ENCODE results near the gene RETREG3. TPM values are rescaled to one million over a fixed set of nuclear protein-coding genes. Genes with fewer than 3 reads are reported as not detected.
A peak's percentile ranks its signal among the peaks of the same experiment; 100 is the strongest.

RETREG3 gene
- polyA plus RNA-seq, 1 of the 3 experiments (the other 2 are of a cell fraction): 13.3 TPM

DNA sequence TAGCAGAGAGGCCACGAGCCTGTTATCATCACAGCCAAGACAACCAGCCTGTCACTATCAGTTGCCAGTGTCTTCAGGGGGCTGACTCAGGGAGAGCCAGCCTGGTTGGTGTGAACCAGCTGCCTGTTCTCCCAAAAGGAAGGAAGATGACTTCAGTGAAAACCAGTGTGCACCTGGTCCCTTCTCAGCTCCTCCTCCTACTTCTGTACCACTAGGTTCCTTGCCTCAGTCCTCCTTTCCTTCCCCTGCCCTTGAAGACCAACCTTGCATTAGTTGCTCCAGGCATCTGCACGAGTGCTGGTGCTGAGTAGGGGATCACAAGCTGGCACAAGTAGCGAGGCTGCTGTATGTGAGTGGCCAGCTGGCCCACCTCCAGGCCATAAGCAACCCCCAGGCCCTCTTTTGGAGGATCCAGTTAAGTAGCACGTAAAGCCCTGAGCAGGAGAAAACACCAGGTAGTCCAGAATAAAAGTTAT is 8.8 kb upstream of the RETREG3 start:
- H3K9me3 ChIP-seq: no peaks in the 10 kb centered on the region
- no peaks in the 10 kb centered on the region for H3K27me3 ChIP-seq (ENCODE audit: insufficient read depth)
- H3K79me2 ChIP-seq (ENCODE audit: insufficient read depth): no peaks in the 10 kb centered on the region
- H4K20me1 ChIP-seq (ENCODE audit: insufficient read depth): no peaks in the 10 kb centered on the region
- peaks cover 0 to 16% of the 10 kb centered on the region in 2 experiments; a peak in 1 of 4 replicates for H3K4me1 ChIP-seq (ENCODE audit: control insufficient read depth in 1 of 2, insufficient read depth in 2 of 2, low read depth in 1 of 2, low read length in 1 of 2)
- peak overlapping the region in 1 of 2 experiments; percentile 71; a peak in 2 of 4 replicates for H3K27ac ChIP-seq (ENCODE audit: low read depth in 2 of 2, low read length in 1 of 2)
- TF ChIP-seq GABPA (IDR thresholded peaks at IDR 0.05; ENCODE audit: low read depth): no peak
- TF ChIP-seq TEAD4 (IDR thresholded peaks at IDR 0.05; ENCODE audit: borderline replicate concordance, insufficient read depth): no peak
- no peak for TF ChIP-seq EZH2phosphoT487 (IDR thresholded peaks at IDR 0.05; ENCODE audit: borderline replicate concordance, low read depth)
- TF ChIP-seq RAD21 (IDR thresholded peaks at IDR 0.05; ENCODE audit: low read length): no peak
- TF ChIP-seq RFX5 (IDR thresholded peaks at IDR 0.05; ENCODE audit: low read length): no peak
- no peak for TF ChIP-seq FOXM1 (IDR thresholded peaks at IDR 0.05; ENCODE audit: low read depth)
- TF ChIP-seq MAX (IDR thresholded peaks at IDR 0.05; ENCODE audit: low read depth): no peak
- TF ChIP-seq NFIC (IDR thresholded peaks at IDR 0.05; ENCODE audit: borderline replicate concordance): no peak
- TF ChIP-seq TAF1 (IDR thresholded peaks at IDR 0.05; ENCODE audit: borderline replicate concordance, low read depth, low read length): no peak
- no peak for TF ChIP-seq USF1 (IDR thresholded peaks at IDR 0.05; ENCODE audit: borderline replicate concordance, low read depth)
- TF ChIP-seq, protein P1, sequence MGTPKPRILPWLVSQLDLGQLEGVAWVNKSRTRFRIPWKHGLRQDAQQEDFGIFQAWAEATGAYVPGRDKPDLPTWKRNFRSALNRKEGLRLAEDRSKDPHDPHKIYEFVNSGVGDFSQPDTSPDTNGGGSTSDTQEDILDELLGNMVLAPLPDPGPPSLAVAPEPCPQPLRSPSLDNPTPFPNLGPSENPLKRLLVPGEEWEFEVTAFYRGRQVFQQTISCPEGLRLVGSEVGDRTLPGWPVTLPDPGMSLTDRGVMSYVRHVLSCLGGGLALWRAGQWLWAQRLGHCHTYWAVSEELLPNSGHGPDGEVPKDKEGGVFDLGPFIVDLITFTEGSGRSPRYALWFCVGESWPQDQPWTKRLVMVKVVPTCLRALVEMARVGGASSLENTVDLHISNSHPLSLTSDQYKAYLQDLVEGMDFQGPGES (IDR thresholded peaks at IDR 0.05; ENCODE audit: low read depth, low read length): no peak
- TF ChIP-seq FOXJ3 (CRISPR knock-in tag; IDR thresholded peaks at IDR 0.05): no peak
- no peak for TF ChIP-seq RCOR1 (IDR thresholded peaks at IDR 0.05; ENCODE audit: low read length)
- TF ChIP-seq FOSL2 (IDR thresholded peaks at IDR 0.05; ENCODE audit: borderline replicate concordance, low read depth): no peak
- no peak for TF ChIP-seq REST (IDR thresholded peaks at IDR 0.05; ENCODE audit: low read depth, low read length)
- no peak for TF ChIP-seq SMC3 (IDR thresholded peaks at IDR 0.05; ENCODE audit: low read depth, low read length)
- TF ChIP-seq, protein P2, sequence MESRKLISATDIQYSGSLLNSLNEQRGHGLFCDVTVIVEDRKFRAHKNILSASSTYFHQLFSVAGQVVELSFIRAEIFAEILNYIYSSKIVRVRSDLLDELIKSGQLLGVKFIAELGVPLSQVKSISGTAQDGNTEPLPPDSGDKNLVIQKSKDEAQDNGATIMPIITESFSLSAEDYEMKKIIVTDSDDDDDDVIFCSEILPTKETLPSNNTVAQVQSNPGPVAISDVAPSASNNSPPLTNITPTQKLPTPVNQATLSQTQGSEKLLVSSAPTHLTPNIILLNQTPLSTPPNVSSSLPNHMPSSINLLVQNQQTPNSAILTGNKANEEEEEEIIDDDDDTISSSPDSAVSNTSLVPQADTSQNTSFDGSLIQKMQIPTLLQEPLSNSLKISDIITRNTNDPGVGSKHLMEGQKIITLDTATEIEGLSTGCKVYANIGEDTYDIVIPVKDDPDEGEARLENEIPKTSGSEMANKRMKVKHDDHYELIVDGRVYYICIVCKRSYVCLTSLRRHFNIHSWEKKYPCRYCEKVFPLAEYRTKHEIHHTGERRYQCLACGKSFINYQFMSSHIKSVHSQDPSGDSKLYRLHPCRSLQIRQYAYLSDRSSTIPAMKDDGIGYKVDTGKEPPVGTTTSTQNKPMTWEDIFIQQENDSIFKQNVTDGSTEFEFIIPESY (IDR thresholded peaks at IDR 0.05; ENCODE audit: borderline replicate concordance, low read depth): no peak
- TF ChIP-seq CHD2 (IDR thresholded peaks at IDR 0.05; ENCODE audit: low read length, partially characterized antibody): no peak
- TF ChIP-seq ELF1 (IDR thresholded peaks at IDR 0.05): no peak
- no peaks in the 10 kb centered on the region for H3K9me2 ChIP-seq
- peak; percentile 42 for DNase-seq
- H3K4me2 ChIP-seq: no peak overlapping the region
- CTCF ChIA-PET: interaction anchor here (1.1 to 2.1 kb wide), 14 partner anchors 8 to 75 kb away, joined by 3 to 14 read pairs (median 6); partner anchors contain the start of genes CCR10, PLEKHH3 and PSMC3IP
- 60% methylated on average over 4 of the region's 4 CpGs for WGBS (ENCODE audit: low lambda C conversion rate)
- POLR2A ChIA-PET: interaction anchor here (0.6 to 2.2 kb wide), 8 partner anchors 9 to 187 kb away, joined by 3 to 12 read pairs (median 6); partner anchors contain the start of genes PLEKHH3, PSMC3IP, RETREG3 and TUBG1
- H2AFZ ChIP-seq (ENCODE audit: low read depth): no peak overlapping the region
- no peak overlapping the region for H3K9ac ChIP-seq
- peaks cover 10% of the 10 kb centered on the region for H3F3A ChIP-seq (replicated peaks; ENCODE audit: insufficient read depth)
- H3K4me3 ChIP-seq (ENCODE audit: low read depth in 2 of 2, low read length in 1 of 2): no peak overlapping the region
- H3K36me3 ChIP-seq (replicated peaks in 1 of 2; ENCODE audit: control insufficient read depth in 1 of 2, insufficient read depth in 2 of 2, low read length in 1 of 2): peaks cover 22 to 23% of the 10 kb centered on the region in 2 experiments
